Measurements from ENCODE around the gene PVRIG. TPM values are rescaled to one million over a fixed set of nuclear protein-coding genes. Genes with fewer than 3 reads are reported as not detected.
"Not testable (repeated sequence)": the region's sequence is repeated elsewhere in the genome, so short reads cannot be mapped to it uniquely, and the experiment has no call there.

The PVRIG gene
- total RNA-seq, 1 experiment from 2014 or later = not detected

DNA sequence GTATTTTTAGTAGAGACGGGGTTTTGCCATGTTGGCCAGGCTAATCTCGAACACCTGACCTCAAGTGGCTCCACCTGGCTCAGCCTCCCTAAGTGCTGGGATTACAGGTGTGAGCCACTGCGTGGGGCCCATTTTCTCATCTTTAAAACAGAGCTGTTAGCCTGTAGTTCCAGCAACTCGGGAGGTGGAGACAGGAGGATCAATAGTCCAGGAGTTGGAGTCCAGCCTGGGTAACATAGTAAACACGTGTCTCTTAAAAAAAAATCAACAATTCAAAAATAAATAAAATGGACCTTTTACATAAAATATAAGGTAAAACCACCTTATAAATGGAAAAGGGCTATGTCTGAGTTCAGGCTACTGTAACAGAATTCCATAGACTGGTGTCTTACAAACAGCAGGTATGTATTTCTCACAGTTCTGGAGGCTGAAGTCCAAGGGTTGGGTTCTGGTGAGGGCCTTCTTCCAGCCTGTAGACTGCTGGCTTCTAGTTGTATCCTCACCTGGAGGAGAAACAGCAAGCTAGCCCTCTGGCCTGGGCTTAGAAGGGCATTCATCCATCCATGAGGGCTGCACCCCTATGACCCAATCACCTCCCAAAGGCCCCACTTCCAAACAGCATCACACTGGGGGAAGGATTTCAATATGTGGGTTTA lies 7.0 kb upstream of the PVRIG start:
- Histone ChIP-seq H3K4me3 (ENCODE audit: low read depth, low read length, poor library complexity, severe bottlenecking) (no peak overlapping the region), H3K27me3 (replicated peaks; ENCODE audit: insufficient read depth, low read depth, low read length, poor library complexity) (no peaks in the 10 kb centered on the region), H3K36me3 (ENCODE audit: insufficient read depth, low read length, poor library complexity, severe bottlenecking) (no peaks in the 10 kb centered on the region), H3K27ac (ENCODE audit: low read depth, low read length, poor library complexity, severe bottlenecking) (no peak overlapping the region), H3K4me1 (ENCODE audit: insufficient read depth, low read length, poor library complexity, severe bottlenecking) (no peaks in the 10 kb centered on the region), H3K9me3 (ENCODE audit: low read depth, low read length, poor library complexity, severe bottlenecking) (no peaks in the 10 kb centered on the region)
- no peak for DNase-seq (ENCODE audit: low spot score)
- POLR2A ChIA-PET (ENCODE audit: low non-redundant PET) = no interaction called here
- BruUV-seq (replicated peaks) = no TSS peak
- intact Hi-C loops (cut with micrococcal nuclease; ENCODE audit: unreplicated experiment) = no loop called here
- TF ChIP-seq, protein P1, sequence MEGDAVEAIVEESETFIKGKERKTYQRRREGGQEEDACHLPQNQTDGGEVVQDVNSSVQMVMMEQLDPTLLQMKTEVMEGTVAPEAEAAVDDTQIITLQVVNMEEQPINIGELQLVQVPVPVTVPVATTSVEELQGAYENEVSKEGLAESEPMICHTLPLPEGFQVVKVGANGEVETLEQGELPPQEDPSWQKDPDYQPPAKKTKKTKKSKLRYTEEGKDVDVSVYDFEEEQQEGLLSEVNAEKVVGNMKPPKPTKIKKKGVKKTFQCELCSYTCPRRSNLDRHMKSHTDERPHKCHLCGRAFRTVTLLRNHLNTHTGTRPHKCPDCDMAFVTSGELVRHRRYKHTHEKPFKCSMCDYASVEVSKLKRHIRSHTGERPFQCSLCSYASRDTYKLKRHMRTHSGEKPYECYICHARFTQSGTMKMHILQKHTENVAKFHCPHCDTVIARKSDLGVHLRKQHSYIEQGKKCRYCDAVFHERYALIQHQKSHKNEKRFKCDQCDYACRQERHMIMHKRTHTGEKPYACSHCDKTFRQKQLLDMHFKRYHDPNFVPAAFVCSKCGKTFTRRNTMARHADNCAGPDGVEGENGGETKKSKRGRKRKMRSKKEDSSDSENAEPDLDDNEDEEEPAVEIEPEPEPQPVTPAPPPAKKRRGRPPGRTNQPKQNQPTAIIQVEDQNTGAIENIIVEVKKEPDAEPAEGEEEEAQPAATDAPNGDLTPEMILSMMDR (conservative IDR thresholded peaks at IDR 0.05; ENCODE audit: low read depth, low read length) = no peak
- no peak for TF ChIP-seq EZH2 (IDR thresholded peaks at IDR 0.05; ENCODE audit: borderline replicate concordance, low read depth, low read length, poor library complexity, severe bottlenecking)
- CTCF ChIA-PET = no interaction called here

DNA sequence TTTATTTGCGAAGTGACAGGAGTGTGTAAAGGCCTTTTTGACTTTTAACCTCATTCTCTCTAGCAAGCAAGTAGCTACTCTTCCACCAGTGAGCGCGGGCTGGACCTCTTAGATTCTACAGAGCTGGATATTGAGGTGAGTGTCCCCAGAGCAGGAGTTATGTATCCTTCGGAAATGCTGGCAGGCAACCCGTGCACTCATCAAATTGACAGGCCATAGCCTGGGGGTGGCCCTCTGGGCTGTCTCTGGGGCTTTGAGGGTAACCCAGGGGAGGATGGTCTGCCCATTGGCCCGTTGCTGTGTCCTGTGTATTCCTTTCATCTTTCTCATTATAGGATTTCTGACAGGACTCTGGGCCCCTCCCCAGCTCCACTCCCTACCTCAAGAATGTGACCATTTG lies 6.1 kb upstream of the PVRIG start:
- no peak for DNase-seq (ENCODE audit: low spot score)
- Histone ChIP-seq H3K4me3 (ENCODE audit: low read depth, low read length, poor library complexity, severe bottlenecking) (no peak overlapping the region), H3K9me3 (ENCODE audit: low read depth, low read length, poor library complexity, severe bottlenecking) (no peaks in the 10 kb centered on the region), H3K27ac (ENCODE audit: low read depth, low read length, poor library complexity, severe bottlenecking) (no peak overlapping the region), H3K4me1 (ENCODE audit: insufficient read depth, low read length, poor library complexity, severe bottlenecking) (no peaks in the 10 kb centered on the region), H3K27me3 (replicated peaks; ENCODE audit: insufficient read depth, low read depth, low read length, poor library complexity) (no peaks in the 10 kb centered on the region), H3K36me3 (ENCODE audit: insufficient read depth, low read length, poor library complexity, severe bottlenecking) (no peaks in the 10 kb centered on the region)
- POLR2A ChIA-PET (ENCODE audit: low non-redundant PET) = no interaction called here
- intact Hi-C loops (cut with micrococcal nuclease; ENCODE audit: unreplicated experiment) = no loop called here
- no TSS peak for BruUV-seq (replicated peaks)
- no peak for TF ChIP-seq EZH2 (IDR thresholded peaks at IDR 0.05; ENCODE audit: borderline replicate concordance, low read depth, low read length, poor library complexity, severe bottlenecking)
- TF ChIP-seq, protein P1 (conservative IDR thresholded peaks at IDR 0.05; ENCODE audit: low read depth, low read length) = no peak
- CTCF ChIA-PET = no interaction called here

DNA sequence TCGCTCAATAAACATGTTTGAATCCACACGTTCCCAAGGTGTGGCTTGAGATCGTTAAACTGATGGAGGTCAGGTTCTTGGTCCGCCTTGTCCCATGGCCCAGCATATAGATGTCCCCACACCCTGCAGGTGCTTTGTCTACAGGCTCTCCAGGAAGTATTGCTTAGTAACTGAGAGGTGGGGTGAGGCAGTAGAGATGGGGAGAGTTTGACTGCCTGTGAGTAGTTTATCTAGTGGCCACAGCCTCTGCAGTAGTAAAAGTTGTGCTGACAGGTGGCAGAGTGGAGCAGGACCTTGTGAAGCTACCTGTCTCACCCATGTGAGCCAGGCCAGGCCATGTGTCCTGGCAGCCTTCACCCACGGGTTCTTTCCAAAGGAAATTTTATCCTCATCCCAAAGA lies 5.4 kb upstream of the PVRIG start:
- H3K4me3 ChIP-seq (ENCODE audit: low read depth, low read length, poor library complexity, severe bottlenecking); CTCF ChIA-PET; H3K4me1 ChIP-seq (ENCODE audit: insufficient read depth, low read length, poor library complexity, severe bottlenecking); H3K27ac ChIP-seq (ENCODE audit: low read depth, low read length, poor library complexity, severe bottlenecking); intact Hi-C loops (cut with micrococcal nuclease; ENCODE audit: unreplicated experiment); BruUV-seq (replicated peaks); H3K36me3 ChIP-seq (ENCODE audit: insufficient read depth, low read length, poor library complexity, severe bottlenecking); DNase-seq (ENCODE audit: low spot score); H3K9me3 ChIP-seq (ENCODE audit: low read depth, low read length, poor library complexity, severe bottlenecking); H3K27me3 ChIP-seq (replicated peaks; ENCODE audit: insufficient read depth, low read depth, low read length, poor library complexity); POLR2A ChIA-PET (ENCODE audit: low non-redundant PET): not testable (repeated sequence)

DNA sequence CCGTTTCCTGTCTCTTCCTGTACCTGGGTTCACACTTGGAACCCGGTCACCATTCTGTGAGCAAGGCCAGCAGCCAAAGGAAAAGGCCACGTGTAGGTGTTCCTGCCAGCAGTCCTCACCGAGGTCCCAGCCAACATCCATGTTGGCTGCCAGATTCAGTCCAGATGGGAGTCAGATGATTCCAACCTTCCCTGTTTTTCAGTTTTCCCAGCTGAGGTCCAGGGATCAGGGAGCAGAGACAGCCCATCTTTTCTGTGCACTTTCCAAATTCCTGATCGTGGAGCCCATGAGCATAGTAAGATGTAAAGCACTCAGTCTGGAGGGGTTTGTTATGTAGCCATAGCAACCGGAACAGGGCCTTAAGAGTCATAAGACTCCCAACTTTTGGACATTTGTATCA lies 3.9 kb upstream of the PVRIG start:
- Histone ChIP-seq H3K9me3 (ENCODE audit: low read depth, low read length, poor library complexity, severe bottlenecking) (no peaks in the 10 kb centered on the region), H3K4me1 (ENCODE audit: insufficient read depth, low read length, poor library complexity, severe bottlenecking) (no peaks in the 10 kb centered on the region), H3K36me3 (ENCODE audit: insufficient read depth, low read length, poor library complexity, severe bottlenecking) (no peaks in the 10 kb centered on the region), H3K27me3 (replicated peaks; ENCODE audit: insufficient read depth, low read depth, low read length, poor library complexity) (no peaks in the 10 kb centered on the region), H3K4me3 (ENCODE audit: low read depth, low read length, poor library complexity, severe bottlenecking) (no peak overlapping the region), H3K27ac (ENCODE audit: low read depth, low read length, poor library complexity, severe bottlenecking) (no peak overlapping the region)
- no peak for DNase-seq (ENCODE audit: low spot score)
- POLR2A ChIA-PET (ENCODE audit: low non-redundant PET) = no interaction called here
- CTCF ChIA-PET = no interaction called here
- no TSS peak for BruUV-seq (replicated peaks)
- intact Hi-C loops (cut with micrococcal nuclease; ENCODE audit: unreplicated experiment) = loop anchor here (2.0 to 5.0 kb wide), 2 partner anchors 83 to 224 kb away; no protein-coding TSS in a partner anchor
- TF ChIP-seq EZH2 (IDR thresholded peaks at IDR 0.05; ENCODE audit: borderline replicate concordance, low read depth, low read length, poor library complexity, severe bottlenecking) = no peak
- TF ChIP-seq, protein P1 (conservative IDR thresholded peaks at IDR 0.05; ENCODE audit: low read depth, low read length) = no peak
